ENCODE results near the gene GRIK2.

The GRIK2 gene

DNA sequence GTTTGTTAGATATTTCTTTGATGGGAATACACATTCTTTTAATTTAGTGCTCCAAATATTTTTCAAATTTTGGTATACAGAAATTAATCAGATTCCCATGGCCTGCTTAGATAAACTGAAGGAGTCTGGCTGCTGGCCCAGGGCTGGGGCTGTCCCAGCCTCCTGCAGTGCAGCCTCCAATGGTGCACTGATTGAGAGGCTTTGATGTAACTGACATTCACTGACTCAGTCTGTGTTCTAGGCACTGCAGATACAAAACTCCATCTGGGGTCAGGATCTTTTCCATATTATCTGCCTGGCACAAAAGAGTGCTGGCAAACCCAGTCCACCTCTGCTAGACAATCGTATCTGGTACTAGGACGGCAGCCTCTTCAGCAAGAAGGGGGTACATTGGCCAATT, 64.8 kb downstream of the GRIK2 start:
- DNase-seq = peak; percentile 38 to 86

DNA sequence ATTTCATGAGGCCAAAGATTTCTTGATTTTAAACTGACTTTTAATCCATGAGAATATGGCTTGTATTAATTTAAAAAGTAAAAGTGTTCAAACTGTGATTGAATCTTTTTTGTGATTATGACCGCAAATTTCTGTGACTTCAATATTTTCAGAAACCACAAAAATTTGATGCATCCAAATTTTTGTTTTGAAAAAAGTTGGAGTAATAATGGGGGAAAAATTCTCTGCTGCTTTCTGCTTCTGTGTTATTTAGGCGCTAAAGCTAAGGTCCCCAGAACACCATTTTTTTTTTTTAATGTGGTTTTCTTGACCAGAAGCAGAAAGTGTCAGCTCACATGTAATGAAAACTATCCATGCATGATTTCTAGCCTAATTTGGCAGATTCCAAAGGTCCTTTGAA, 65.3 kb downstream of the GRIK2 start:
- DNase-seq = peak in 1 of 2 experiments; percentile 23

DNA sequence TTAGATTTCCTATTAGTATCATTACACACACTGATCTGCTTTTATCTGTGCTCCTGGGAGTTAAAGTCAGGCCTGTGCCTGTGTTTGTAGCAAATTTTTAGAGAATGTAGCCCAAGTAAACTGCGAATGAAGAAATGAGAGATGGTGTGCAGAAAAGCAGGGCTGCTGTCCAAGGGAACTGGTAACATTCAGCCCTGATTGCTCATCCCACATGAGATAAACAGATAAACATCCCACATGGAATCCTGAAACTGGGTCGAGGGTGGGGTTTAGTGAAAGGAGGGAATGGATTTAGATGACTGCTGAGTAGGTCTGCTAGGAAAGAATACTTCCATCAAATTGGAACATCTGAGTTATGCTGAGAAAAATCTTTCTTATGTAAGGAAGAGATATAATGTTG, 69.1 kb downstream of the GRIK2 start:
- no peak for DNase-seq

DNA sequence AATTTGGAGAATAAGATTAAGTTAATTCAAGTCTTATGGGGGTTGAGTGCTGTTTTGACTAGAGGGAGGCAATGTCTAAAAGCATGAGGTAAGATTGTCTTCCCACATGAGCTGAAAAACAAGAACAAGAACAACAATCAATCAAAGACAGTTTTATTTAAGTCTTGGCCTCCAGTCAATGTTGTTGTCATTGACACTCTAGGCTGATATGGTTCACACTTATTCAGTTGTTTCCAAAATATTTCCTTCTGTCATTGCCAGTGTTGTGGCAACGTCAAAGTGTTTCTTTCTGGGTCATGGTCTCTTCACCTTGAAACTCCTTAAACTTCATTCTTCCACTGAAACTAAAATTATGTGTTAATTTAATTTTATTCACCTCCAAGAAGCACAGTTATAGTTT, 72.4 kb downstream of the GRIK2 start:
- DNase-seq = peak in 1 of 2 experiments; percentile 6

DNA sequence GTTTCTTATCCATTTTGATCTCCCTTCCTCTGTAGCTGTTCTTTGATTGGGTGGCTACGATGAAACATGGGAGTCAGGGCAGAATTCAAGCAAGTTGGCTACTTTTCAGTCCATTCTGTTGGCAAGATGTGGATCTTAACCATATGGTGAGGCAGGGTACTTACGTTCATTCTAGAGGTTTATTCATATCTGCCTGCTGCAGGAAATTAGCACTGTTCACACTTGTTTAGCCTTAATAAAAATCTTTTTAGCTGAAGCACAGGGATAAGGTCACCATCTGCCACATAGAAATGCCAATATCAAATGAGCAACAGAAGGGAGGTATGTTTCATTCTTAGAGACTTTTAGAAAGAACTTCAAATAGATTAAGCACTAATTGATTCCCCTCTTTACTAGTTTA, 83.9 kb downstream of the GRIK2 start:
- peak; percentile 82 to 93 for DNase-seq

DNA sequence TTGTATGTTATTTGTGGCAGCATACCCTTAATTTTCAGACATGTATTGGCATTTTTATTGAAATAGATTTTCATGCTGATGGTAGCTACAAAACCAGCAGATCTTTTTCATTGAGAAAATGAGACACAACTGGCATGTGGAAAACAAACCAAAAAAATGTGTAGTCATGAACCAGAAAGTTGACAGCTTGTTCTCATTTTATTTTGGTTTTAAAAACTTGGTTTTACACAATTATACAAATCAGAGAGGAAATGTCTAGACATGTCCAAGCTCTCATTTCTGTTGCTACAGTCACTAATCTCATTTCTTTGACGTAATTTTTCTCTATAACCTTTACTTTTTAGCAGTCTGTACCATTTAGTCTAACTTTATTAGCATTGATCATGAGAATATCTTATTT, 85.4 kb downstream of the GRIK2 start:
- DNase-seq = no peak

DNA sequence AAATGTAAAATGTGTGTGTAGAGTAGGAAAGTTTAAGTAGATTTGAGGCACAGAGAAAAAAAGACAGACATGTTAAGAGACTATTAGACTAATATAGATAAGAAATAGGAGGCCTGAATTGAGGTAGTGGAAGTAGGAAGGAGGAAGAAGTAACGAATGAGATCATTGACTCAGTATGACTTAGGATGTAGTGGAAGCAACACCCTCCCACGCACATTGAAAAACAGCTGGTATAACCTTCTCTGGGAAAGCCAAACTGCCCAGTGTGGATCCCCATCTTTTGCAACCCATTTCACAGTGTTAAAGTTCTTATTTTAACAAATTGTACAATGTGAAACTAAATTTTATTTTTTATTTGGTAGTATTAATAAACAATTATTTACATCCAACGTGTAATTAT, 89.1 kb downstream of the GRIK2 start:
- DNase-seq = no peak

DNA sequence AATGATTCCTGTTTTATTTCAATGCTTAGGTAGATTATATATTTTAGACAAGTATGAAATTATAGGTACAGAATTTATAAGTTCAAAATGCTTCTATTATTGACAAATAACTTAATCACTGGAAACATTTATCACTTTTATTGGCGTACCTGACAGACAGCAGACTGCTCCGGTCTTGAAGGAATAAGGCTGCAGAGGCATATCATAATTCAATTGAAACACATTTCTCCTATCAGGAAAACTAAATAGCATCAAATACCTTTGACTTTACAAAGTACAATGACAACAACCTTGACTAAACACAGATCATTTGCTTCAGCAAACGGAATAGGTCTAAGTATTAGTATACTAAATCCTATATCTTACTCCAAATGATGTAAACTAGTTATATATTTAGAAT, 91.3 kb downstream of the GRIK2 start:
- no peak for DNase-seq

DNA sequence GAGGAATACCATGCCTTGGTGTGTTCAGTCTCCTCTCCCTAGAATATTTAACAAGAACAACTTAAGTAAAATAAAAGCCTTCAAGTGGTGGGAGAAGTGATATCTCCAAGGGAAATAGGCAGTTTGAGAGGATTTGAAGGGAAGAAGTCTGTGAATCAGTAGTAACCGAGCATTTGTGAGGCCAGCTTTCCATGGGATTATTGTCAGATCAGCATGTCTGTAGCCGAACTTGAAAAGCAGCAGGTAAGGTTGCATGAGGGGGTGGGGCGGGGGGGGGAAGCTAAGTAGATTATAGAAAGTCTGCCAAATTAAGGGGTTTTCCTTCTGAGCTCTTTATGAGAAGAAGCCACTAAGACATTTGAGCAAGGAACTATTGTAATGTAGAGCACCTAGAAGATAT, 92.6 kb downstream of the GRIK2 start:
- no peak for DNase-seq

DNA sequence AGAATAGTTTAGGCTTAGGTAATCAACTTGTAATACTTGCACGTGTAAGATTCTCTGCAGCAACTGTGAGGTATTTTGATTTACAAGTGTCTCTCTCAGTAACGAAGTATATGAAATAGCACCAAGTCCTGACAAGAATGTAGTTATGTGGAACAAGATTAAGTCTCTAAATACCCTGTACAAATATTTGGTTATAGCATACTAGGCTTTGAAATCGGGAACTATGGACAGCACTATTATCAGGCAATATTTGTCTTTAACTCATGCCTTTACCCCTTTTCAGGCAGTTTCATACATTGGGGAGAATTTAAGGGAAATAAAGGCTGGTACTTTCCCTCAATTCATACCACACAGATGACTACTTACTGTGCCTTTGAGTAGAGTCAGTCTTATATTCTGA, 93.2 kb downstream of the GRIK2 start:
- DNase-seq = no peak

DNA sequence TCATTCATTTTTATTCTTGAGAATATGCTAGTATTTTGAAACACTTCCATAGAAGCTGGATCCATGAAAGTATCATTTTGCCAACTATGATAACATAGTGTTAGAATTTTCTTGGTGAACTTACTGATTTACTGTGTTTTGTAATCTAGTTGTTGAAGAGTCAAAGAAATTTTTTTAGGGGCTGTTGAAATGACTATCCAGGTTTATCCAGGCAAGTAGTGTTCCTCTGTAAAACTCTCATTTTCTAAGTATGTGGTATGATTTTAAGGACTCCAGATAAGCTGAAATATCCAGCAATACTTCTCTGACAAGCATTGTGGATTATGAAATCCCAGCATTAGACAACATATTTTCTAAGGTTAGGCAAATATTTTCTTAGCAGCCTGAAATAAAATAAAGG, 95.9 kb downstream of the GRIK2 start:
- no peak for DNase-seq

DNA sequence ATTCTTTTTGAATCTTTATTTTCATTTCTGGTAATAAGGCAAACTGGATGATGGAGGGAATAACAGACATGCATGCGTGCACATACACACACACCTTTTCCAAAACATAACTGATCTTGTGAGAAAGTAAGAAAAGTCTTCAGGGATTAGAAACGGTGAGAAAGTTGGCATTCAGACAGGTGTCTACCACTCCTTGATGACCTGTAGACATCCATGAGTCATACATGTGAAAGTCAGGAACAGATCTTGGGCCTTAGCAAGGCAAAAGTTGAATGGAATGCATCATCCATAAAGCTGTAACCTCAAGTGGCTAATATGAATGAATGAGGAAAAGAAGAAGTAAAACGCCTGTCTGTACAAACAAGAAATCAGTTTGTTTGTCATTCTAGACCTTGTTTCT, 97.3 kb downstream of the GRIK2 start:
- no peak for DNase-seq

DNA sequence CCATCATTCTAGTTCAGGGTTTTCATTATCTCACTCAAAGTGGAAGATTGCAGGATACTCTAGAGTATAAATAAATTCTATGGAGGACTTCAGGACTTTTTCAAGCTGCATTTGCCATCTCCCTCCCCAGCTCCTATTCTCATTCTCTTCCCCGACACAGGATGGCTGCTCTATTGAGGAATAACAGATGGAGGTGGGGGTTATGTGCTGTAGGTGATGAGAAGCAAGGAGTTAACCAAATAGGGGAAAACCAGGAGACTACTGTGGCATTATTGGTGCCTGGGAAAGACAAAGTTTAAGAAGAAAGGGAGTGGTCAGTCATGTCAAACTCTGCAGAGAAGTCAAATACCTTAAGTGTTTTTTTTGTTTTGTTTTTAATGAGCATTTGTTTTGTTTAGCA, 109.3 kb downstream of the GRIK2 start:
- no peak for DNase-seq

DNA sequence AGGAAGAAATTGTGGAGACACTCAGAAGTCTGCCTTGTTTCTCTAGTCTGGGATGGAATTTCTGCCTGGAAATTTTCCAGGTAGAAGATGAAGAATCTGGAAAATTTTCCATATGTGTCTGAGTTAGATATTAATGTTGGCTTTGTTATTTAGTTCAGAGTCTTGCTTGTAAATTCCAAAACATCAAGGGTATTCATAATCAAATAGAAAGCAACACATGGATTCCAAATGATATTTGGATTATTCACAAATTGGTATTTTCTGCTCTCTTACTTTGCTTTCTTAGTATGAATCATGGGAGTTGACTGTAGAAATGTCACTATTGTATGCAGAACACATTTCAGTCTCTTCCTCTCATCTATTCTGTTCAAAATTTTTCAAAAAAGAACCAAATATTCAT, 116.0 kb downstream of the GRIK2 start:
- peak in 1 of 2 experiments; percentile 15 for DNase-seq

DNA sequence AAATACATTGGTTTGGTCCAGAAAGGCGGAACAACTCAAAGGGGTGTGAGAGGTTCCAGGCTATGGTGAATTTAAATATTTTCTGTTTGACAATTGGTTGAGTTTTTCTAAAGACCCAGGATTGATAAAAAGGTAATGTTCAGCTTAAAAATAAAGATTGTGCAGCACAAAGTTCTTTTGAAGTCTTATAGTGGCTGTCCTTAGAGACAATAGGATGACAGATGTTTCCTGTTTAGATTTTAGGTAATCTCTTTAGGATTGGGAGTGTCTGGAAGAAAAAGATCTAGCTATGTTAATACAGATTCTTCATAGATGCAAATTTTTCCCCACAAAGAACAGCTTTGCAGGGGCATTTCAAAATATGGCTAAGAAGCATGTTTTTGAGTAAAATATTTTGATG, 119.7 kb downstream of the GRIK2 start:
- no peak for DNase-seq

DNA sequence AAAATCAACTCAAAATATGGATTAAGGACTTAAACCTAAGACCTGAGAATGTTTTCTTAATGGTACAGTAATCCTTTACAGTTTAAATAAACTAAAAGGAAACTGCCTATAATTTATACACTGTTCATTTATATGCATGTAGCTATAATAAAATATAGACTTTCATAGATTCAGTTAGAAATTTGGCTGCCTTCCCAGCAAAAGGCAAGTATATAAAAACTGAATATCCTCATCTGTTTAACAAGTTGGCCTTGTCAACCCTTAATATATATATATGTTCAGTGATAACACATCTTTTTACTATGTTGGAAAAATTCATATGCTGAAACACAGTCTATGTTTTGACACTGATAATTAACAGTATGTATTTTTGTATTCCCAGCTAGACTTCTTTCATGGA, 123.1 kb downstream of the GRIK2 start:
- DNase-seq = no peak

DNA sequence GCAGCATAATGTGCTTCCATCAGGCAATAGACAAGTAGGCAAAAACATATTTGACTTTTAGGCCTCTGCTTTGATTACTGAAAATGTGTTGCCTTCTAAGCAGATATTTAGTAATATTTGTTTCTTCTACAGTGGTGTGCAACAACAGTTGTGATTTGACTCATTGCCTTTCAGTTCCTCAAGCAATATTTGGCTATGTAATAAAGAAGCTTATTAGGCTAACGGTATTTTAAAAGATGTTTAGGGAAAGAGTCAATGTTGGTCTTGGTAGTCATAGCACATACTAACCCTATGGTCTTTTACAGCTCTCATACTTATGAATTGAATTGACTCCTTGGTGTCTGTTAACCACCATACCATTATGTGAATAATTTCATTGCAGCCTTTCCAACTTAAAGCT, 124.1 kb downstream of the GRIK2 start:
- no peak for DNase-seq

DNA sequence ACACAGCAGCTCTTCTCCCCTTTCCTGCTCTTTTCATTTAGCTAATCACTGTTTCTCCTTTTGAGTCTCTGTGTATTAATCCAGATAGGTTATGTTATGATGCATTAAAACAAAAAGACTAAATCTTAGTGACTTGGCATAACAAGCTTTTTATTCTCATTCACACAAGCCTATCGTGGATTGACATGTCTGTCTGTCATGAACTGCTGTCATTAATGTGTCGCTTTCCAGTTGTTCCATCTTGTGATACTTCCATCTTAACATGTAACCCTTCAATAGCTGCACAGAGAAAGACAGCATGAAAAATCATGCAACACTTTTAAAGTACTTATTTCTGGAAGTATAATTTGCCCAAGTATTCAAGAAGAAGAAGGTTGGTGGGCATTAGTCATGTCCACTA, 128.7 kb downstream of the GRIK2 start:
- no peak for DNase-seq

DNA sequence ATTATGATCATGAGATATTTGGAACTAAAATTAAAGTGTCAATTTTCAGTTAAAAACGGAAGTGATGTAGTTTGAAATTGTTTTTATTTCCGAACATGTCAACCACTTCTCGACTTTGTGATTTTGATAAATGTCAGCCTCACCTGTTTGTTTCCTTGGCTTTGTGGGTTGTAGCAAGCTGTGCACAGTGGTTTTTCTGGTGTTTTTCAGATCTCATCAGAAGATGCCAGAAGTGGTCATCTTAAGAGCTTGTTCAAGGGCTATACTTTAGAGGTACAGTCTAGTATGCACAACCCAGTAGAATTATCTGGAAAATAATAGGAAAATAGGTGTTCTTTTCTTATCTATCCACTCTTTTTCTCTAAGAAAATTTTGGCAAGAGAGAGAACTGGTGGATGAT, 134.0 kb downstream of the GRIK2 start:
- DNase-seq = no peak

DNA sequence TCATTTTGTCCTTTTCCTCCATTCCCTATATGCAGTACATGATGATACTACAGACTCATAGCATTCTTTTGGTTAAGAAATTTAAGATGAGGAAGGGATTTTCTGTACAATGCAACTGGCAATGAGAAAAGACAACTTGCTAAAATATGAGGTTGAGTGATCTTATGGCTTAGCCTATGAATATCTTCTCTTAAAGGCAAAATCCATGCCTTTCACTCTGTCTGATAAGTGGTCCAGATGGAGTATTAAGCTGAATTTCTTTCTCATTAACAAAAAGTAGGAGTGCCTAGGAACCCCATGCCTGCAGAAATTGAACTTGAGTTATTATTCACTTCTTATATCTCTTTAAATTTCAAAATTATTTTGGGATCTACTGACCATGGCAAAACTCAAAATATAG, 135.3 kb downstream of the GRIK2 start:
- DNase-seq = no peak

DNA sequence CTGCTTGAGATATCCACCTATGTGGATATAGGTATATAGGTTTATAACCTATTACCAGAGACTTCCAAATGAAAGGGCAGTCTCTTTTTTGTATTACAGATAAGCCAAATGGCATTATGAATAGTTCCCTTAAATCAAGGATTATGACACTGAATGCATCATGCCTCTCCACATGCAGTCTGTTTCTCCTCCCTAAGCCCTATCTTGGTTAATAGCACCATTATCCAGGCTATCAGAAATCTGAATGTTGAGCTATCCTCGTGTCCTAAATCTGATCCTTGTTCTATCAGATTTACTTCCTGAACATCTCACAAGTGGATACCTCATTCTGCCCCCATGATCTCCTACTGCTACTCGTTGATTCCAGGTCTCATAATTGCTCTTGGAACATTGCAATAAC, 138.0 kb downstream of the GRIK2 start:
- DNase-seq = no peak

DNA sequence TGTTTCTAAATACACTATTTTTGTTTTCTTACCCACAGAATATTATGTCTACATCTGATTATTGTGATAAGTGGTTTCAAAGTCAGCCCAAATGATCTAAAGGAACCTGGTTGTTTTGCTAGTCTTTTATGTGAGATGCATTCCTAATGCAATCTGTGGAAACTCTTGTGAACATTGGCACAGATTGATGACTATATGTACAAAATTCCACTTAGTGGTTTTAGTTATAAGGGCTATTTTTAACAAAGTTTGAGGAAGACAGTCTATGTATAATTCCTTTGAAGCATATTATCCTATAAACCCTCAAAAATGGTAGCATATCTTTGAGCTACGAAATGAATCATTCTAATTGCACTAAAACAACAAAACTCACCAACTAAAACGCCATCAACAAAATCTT, 140.9 kb downstream of the GRIK2 start:
- DNase-seq = no peak

DNA sequence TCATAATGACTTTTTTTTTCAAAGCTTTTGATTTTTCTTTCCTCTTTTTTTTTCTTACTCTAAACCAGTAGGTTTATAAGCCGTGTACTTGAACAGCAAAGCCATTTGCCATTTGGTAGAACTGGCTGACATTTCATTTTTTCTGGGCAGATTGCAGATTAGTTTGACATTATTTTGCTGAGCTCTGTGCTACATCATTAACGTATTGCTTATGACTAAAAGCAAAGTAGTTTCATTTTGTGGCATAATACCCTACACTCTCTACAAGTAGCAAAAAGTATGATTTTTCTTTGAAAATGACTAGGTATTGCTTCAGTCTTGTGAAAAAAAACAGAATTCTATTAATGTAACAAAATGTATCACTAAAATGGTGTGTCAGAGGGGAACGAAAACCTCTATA, 141.3 kb downstream of the GRIK2 start:
- peak in 1 of 2 experiments; percentile 40 for DNase-seq

DNA sequence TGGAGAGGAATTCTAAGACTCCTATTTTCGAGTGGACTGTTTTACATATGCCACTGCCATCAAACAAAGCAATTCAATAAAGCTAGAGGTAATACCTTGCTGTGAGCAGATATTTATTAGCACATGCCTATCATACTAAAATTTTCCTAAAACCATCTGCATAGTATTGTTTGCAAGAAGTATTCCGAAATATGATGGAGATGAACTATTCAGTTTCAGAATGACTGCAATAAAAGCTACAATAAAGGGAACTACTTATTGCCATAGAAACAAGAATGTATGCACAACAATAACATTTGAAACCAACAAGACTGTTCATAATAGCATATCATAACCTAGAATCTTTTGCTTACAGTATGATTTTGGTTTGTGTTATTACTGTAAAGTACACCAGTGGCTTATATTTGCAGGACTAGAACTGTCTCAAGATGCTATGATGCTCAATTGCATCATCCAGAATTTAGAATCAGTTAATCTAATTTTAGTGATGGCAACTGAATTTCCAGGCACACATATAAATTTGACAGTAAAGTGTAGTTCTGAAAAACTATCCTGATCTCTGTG, 144.3 kb downstream of the GRIK2 start:
- peak in 1 of 2 experiments; percentile 11 for DNase-seq

DNA sequence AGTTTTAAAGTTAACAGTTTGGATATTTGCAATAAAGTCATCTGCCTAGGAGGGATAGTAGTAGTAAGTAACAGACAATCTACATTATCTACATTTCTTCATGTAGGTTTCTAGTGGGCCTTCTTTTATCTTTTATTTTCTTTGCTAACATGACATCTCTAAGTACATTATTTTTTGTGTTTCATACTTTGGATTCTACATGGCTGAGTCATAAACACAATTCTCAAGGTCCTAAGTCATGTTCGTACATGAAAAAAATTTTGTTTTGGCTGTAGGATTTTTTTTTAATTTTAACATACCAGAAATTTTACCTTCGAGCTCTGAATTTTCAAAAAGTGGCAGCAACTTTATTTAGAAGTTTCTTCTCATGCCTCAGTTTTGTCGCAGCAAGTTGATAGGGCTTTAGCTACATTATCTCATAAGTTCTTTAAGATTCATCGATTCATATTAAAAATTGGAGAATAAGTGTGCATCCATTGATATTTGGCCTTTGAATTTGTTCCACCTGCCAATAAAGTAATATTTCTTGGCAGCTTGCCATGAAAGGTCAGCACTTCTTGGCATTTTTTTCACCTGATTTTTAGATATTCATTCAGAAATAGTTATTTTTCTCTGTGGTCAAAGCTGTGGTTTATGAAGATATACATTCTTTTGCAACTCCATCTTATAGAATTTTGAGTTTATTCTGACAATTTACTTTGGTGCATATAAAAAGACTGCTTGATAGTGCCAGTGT, 146.2 kb downstream of the GRIK2 start:
- peak; percentile 20 to 38 for DNase-seq
